Stimulated activated CD8-positive, alpha-beta memory T cell treated with anti-CD3 and anti-CD28 coated beads, Interleukin-4, amount 100 ng/mL, for 4 hours (primary cell): ENCODE results near the gene NRXN3.
"Not testable (repeated sequence)": the region's sequence is repeated elsewhere in the genome, so short reads cannot be mapped to it uniquely, and the experiment has no call there.

Experiments used
- DNase-seq, 2 donors: peaks; one replicate each; pipeline ENCODE4 v3.0.0-alpha.2; 2020; ENCODE audit warnings: low read depth in 2 of 2, low spot score in 1 of 2

NRXN3 gene

GRCh38 chr14:78985668-78986381 is 815.7 kb downstream of the NRXN3 start:
- DNase-seq, result no peak

- DNase-seq, result no peak
Measured at GRCh38 chr14:78986989-78987388, 816.8 kb downstream of the NRXN3 start.

- no peak for DNase-seq
Measured at GRCh38 chr14:78989221-78989620, 819.0 kb downstream of the NRXN3 start.

GRCh38 chr14:78992867-78993266 is 822.7 kb downstream of the NRXN3 start:
- no peak for DNase-seq

- no peak for DNase-seq
Measured at GRCh38 chr14:78997811-78998210, 827.6 kb downstream of the NRXN3 start.

- DNase-seq, result no peak
Measured at GRCh38 chr14:79009286-79009685, 839.1 kb downstream of the NRXN3 start.

GRCh38 chr14:79011091-79011919 is 841.1 kb downstream of the NRXN3 start:
- no peak for DNase-seq

- no peak for DNase-seq
Measured at GRCh38 chr14:79011920-79012204, 841.7 kb downstream of the NRXN3 start.

GRCh38 chr14:79016828-79017505 is 846.8 kb downstream of the NRXN3 start:
- no peak for DNase-seq

GRCh38 chr14:79017561-79017960 is 847.4 kb downstream of the NRXN3 start:
- no peak for DNase-seq

- no peak for DNase-seq
Measured at GRCh38 chr14:79018836-79019235, 848.7 kb downstream of the NRXN3 start.

GRCh38 chr14:79019898-79020297 is 849.7 kb downstream of the NRXN3 start:
- not testable (repeated sequence) for DNase-seq

- no peak for DNase-seq
Measured at GRCh38 chr14:79021766-79022165, 851.6 kb downstream of the NRXN3 start.

GRCh38 chr14:79027138-79027537 is 857.0 kb downstream of the NRXN3 start:
- no peak for DNase-seq

- no peak for DNase-seq
Measured at GRCh38 chr14:79028281-79028680, 858.1 kb downstream of the NRXN3 start.

GRCh38 chr14:79036441-79036840 is 866.3 kb downstream of the NRXN3 start:
- no peak for DNase-seq

- no peak for DNase-seq
Measured at GRCh38 chr14:79037106-79037505, 866.9 kb downstream of the NRXN3 start.

GRCh38 chr14:79037593-79037992 is 867.4 kb downstream of the NRXN3 start:
- DNase-seq, result no peak

GRCh38 chr14:79040790-79041189 is 870.6 kb downstream of the NRXN3 start:
- DNase-seq, result no peak

GRCh38 chr14:79043194-79043889 is 873.2 kb downstream of the NRXN3 start:
- no peak for DNase-seq

GRCh38 chr14:79044894-79045624 is 874.9 kb downstream of the NRXN3 start:
- no peak for DNase-seq
